Colonic mucosa (tissue), 4 donors: ENCODE measurements around the gene PPP1R13B. TPM values are rescaled to one million over a fixed set of nuclear protein-coding genes. Genes with fewer than 3 reads are reported as not detected.

ENCODE experiments used
- DNase-seq: peaks from one replicate; pipeline ENCODE4 v3.0.0-alpha.2; 2020
- H3K27ac ChIP-seq: fragments of 200-600 bp; one replicate; pipeline ENCODE4 v1.8.0; 2021
- H3K27me3 ChIP-seq: fragments of 200-600 bp; one replicate; pipeline ENCODE4 v1.8.0; 2021
- H3K36me3 ChIP-seq: fragments of 200-600 bp; one replicate; pipeline ENCODE4 v1.8.0; 2021
- H3K4me1 ChIP-seq: fragments of 200-600 bp; one replicate; pipeline ENCODE4 v1.8.0; 2021; ENCODE audit warnings: mild to moderate bottlenecking
- H3K4me3 ChIP-seq: fragments of 200-600 bp; one replicate; pipeline ENCODE4 v1.8.0; 2021
- H3K9ac ChIP-seq, 2 donors: one replicate each; pipeline ENCODE4 v1.7.0; 2013; ENCODE audit warnings: control low read depth in 2 of 2, low read depth in 2 of 2, low read length in 2 of 2
- H3K9me3 ChIP-seq: fragments of 200-600 bp; one replicate; pipeline ENCODE4 v1.8.0; 2021
- intact Hi-C: fragments of 100-400 bp; cut with DNase I; formaldehyde crosslinking; loops from one replicate; pipeline ENCODE4 v1.14.1; 2022
- total RNA-seq, 2 donors: library from RNA; stranded (reverse); fragmentation: NEBNext Ultra II Directional in 1 of 2; extraction: Animal tissue kit (Norgen Biotek cat#: 25700) in 1 of 2; gene quantifications; one replicate each; pipeline ENCODE4 v1.2.1, GENCODE V29; 2021
- TF ChIP-seq, protein P1 (sequence below): fragments of 200-600 bp; IDR thresholded peaks from one replicate; pipeline ENCODE4 v1.8.0; 2022; ENCODE audit warnings: antibody characterized with exemption, mild to moderate bottlenecking
- donor health status: healthy.
- donor health status: DM: no; HTN: no; CAD: no.
- donor health status: DM: no; HTN: no; CAD: no.

Gene PPP1R13B
- total RNA-seq, 2 donors from 2014 or later, result 41.1 to 48.3 TPM

GRCh38 chr14:103856105-103856504 is 8.7 kb upstream of the PPP1R13B start:
- DNase-seq, result no peak
- Histone ChIP-seq H3K4me1 (no peaks in the 10 kb centered on the region), H3K9ac (peak overlapping the region in 1 of 2 donors; percentile 34), H3K4me3 (no peak overlapping the region), H3K27ac (no peak overlapping the region), H3K27me3 (no peaks in the 10 kb centered on the region), H3K9me3 (no peaks in the 10 kb centered on the region), H3K36me3 (no peaks in the 10 kb centered on the region)
- intact Hi-C loops, result no loop called here
- TF ChIP-seq, protein P1, sequence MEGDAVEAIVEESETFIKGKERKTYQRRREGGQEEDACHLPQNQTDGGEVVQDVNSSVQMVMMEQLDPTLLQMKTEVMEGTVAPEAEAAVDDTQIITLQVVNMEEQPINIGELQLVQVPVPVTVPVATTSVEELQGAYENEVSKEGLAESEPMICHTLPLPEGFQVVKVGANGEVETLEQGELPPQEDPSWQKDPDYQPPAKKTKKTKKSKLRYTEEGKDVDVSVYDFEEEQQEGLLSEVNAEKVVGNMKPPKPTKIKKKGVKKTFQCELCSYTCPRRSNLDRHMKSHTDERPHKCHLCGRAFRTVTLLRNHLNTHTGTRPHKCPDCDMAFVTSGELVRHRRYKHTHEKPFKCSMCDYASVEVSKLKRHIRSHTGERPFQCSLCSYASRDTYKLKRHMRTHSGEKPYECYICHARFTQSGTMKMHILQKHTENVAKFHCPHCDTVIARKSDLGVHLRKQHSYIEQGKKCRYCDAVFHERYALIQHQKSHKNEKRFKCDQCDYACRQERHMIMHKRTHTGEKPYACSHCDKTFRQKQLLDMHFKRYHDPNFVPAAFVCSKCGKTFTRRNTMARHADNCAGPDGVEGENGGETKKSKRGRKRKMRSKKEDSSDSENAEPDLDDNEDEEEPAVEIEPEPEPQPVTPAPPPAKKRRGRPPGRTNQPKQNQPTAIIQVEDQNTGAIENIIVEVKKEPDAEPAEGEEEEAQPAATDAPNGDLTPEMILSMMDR, result no peak

DNA sequence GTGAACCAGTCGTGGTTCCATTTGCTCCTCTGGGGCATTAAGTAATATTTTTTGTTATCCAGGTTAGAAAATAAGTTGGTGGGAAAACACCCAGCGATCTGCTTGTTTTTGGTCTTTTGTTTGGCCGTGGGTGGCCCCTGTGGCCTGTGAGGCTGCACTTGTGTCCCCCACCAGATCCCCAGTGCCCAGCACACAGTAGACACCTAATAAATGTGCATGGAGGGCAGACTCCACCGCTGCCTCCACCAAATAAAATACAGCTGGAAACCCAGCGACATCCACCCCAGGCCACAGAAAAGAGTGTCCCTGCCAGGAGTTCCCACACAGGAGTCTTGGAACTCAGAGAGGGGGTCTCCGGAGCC is 8.3 kb upstream of the PPP1R13B start:
- Histone ChIP-seq H3K27me3 (no peaks in the 10 kb centered on the region), H3K9ac (peak overlapping the region in 1 of 2 donors; percentile 34), H3K27ac (no peak overlapping the region), H3K4me1 (no peaks in the 10 kb centered on the region), H3K4me3 (no peak overlapping the region), H3K9me3 (no peaks in the 10 kb centered on the region), H3K36me3 (no peaks in the 10 kb centered on the region)
- TF ChIP-seq, protein P1, result no peak
- intact Hi-C loops, result no loop called here
- no peak for DNase-seq

DNA sequence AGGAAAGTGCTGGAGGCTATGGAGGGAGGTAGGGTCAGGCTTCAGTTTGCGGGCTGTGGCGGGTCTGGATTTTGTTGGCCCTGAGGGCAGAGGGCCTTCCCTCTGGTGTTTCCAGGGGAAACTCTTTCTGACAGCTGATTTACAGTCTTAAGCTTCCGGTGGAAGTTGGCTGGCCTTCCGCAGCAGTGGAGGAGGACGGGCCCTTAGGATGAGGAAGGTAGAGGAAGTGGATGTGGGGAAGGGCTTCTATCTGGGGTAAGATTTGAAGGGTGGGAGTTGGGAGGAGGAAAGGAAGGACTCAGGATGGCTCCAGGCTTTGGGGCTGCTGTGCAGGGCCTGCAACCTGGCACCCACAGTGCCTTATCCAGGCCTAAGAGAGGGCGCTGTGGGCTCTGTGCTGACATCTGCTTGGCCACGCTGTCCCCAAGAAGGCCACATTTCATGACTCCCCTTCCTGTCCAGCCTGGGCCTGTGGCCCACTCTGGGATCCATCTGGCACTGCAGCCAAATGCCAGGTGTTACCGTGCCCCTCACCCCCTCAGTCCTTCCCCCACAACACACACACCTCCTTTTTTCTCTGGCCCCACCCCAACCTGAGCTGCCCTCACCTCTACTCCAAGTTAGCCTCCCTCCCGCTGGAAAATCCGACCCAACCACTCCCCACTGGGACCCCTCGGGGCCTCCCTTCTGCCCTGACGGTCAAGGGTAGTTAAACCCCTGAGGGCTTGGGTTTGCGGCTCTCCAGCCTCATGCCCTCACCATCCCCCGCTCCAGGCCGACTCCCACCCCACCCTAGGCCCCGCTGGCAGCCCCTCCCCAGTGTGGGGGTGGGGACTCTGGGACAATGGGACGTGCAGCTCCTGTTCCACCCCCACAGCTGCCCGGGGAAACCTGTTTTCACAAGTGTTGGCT is 7.7 kb upstream of the PPP1R13B start:
- no peaks in the 10 kb centered on the region for H3K4me1 ChIP-seq
- TF ChIP-seq, protein P1, result no peak
- no peak overlapping the region for H3K4me3 ChIP-seq
- intact Hi-C loops, result no loop called here
- H3K9ac ChIP-seq, result peak overlapping the region; percentile 3 to 34
- H3K27ac ChIP-seq, result no peak overlapping the region
- DNase-seq, result no peak
- H3K27me3 ChIP-seq, result no peaks in the 10 kb centered on the region
- no peaks in the 10 kb centered on the region for H3K9me3 ChIP-seq
- no peaks in the 10 kb centered on the region for H3K36me3 ChIP-seq

GRCh38 chr14:103854017-103854808 is 6.8 kb upstream of the PPP1R13B start:
- H3K9me3 ChIP-seq, result no peaks in the 10 kb centered on the region
- intact Hi-C loops, result no loop called here
- H3K27me3 ChIP-seq, result no peaks in the 10 kb centered on the region
- H3K4me3 ChIP-seq, result no peak overlapping the region
- no peaks in the 10 kb centered on the region for H3K36me3 ChIP-seq
- H3K4me1 ChIP-seq, result no peaks in the 10 kb centered on the region
- peak overlapping the region in 1 of 2 donors; percentile 3 for H3K9ac ChIP-seq
- no peak overlapping the region for H3K27ac ChIP-seq
- no peak for DNase-seq
- TF ChIP-seq, protein P1, result no peak

- DNase-seq, result peak; percentile 49
- Histone ChIP-seq H3K27me3 (no peaks in the 10 kb centered on the region), H3K9ac (peak overlapping the region in 1 of 2 donors; percentile 66), H3K9me3 (no peaks in the 10 kb centered on the region), H3K27ac (no peak overlapping the region), H3K36me3 (no peaks in the 10 kb centered on the region), H3K4me1 (peaks cover 7% of the 10 kb centered on the region), H3K4me3 (no peak overlapping the region)
- TF ChIP-seq, protein P1, result no peak
- intact Hi-C loops, result no loop called here
Observed at GRCh38 chr14:103849151-103849886, 1.9 kb upstream of the PPP1R13B start.
